ENCODE measurements around the gene PEX10. TPM values are rescaled to one million over a fixed set of nuclear protein-coding genes. Genes with fewer than 3 reads are reported as not detected.

PEX10 gene
- total and polyA plus RNA-seq, 2 of the 8 experiments (the other 6 are each of a cell fraction or from before 2014, with no cell fraction given): 24.3 to 26.9 TPM

- H2AK5ac ChIP-seq (ENCODE audit: low read depth, low read length): no peak overlapping the region
- H3K23me2 ChIP-seq (ENCODE audit: low read depth, low read length): no peaks in the 10 kb centered on the region
- H2BK5ac ChIP-seq (ENCODE audit: low read depth, low read length): no peak overlapping the region
- no peak overlapping the region for H2BK12ac ChIP-seq (ENCODE audit: low read depth, low read length)
- no peak overlapping the region for H3K9ac ChIP-seq (replicated peaks in 1 of 4; ENCODE audit: extremely low read depth in 1 of 4, low read depth in 3 of 4, low read length in 3 of 4)
- no peak overlapping the region for H2BK120ac ChIP-seq (replicated peaks; ENCODE audit: low read depth, low read length)
- no peak overlapping the region for H3K56ac ChIP-seq (replicated peaks; ENCODE audit: insufficient read length, low read depth, low read length)
- peaks cover 0 to 1% of the 10 kb centered on the region in 2 experiments for H4K20me1 ChIP-seq (replicated peaks in 1 of 2; ENCODE audit: control insufficient read depth in 1 of 2, insufficient read depth in 2 of 2, low read length in 2 of 2)
- POLR2A ChIA-PET (ENCODE audit: partially characterized antibody): no interaction called here
- no peak overlapping the region for H3K14ac ChIP-seq (ENCODE audit: insufficient read length)
- peaks cover 11 to 27% of the 10 kb centered on the region in 2 experiments; a peak in 3 of 4 replicates for H3K9me3 ChIP-seq (ENCODE audit: insufficient read depth in 2 of 2, low read depth in 1 of 2, low read length in 1 of 2)
- H3K4me2 ChIP-seq (ENCODE audit: insufficient read depth in 1 of 2, low read depth in 2 of 2, low read length in 2 of 2): no peak overlapping the region
- no peaks in the 10 kb centered on the region for H3K79me2 ChIP-seq (ENCODE audit: control insufficient read depth in 1 of 2, insufficient read depth in 2 of 2, low read length in 2 of 2)
- CTCF ChIA-PET (ENCODE audit: partially characterized antibody): interaction anchor here (0.6 kb wide), 1 partner anchor 32 kb away, joined by 3 read pairs; no protein-coding TSS in a partner anchor
- H4K91ac ChIP-seq (replicated peaks; ENCODE audit: insufficient read length, low read length): no peak overlapping the region
- H3K27ac ChIP-seq (ENCODE audit: low read depth, low read length): no peak overlapping the region
- H3K23ac ChIP-seq (ENCODE audit: insufficient read length): no peak overlapping the region
- no peak overlapping the region for H3K4ac ChIP-seq (replicated peaks; ENCODE audit: insufficient read length, low read depth, low read length)
- no peak overlapping the region for H4K8ac ChIP-seq (ENCODE audit: extremely low read depth, insufficient read depth, low read length)
- FAIRE-seq: no peak
- WGBS, 2 experiments (ENCODE audit: extremely low coverage in 1 of 2, insufficient coverage in 1 of 2, insufficient read length in 1 of 2, insufficient replicate concordance in 2 of 2, low coverage in 1 of 2, low lambda C conversion rate in 2 of 2, missing lambda C conversion rate in 1 of 2): 90% methylated on average over 10 of the region's 10 CpGs; no CpG with 5 or more reads in 1 of the 2 experiments
- H3K4me3 ChIP-seq (ENCODE audit: extremely low read depth in 1 of 4, insufficient read depth in 2 of 4, low read depth in 3 of 4, low read length in 4 of 4): no peak overlapping the region
- no peak overlapping the region for H2BK15ac ChIP-seq (ENCODE audit: low read length)
- H2BK20ac ChIP-seq (ENCODE audit: low read length): no peak overlapping the region
- no peak for TF ChIP-seq RXRA (IDR thresholded peaks at IDR 0.05; ENCODE audit: insufficient read depth, low read depth, low read length)
- TF ChIP-seq HDAC2 (IDR thresholded peaks at IDR 0.05; ENCODE audit: borderline replicate concordance in 1 of 2, low read depth in 2 of 2, low read length in 2 of 2): no peak
- TF ChIP-seq USF2 (IDR thresholded peaks at IDR 0.05; ENCODE audit: low read length): no peak
- TF ChIP-seq ATF3 (IDR thresholded peaks at IDR 0.05; ENCODE audit: insufficient read depth, low read depth, low read length): no peak
- no peak for TF ChIP-seq SAP30 (IDR thresholded peaks at IDR 0.05; ENCODE audit: insufficient read depth, insufficient replicate concordance, low read length)
- TF ChIP-seq TEAD4 (IDR thresholded peaks at IDR 0.05; ENCODE audit: low read depth, low read length): no peak
- no peak for TF ChIP-seq HDAC6 (IDR thresholded peaks at IDR 0.05; ENCODE audit: low read depth, low read length)
- TF ChIP-seq CHD2 (IDR thresholded peaks at IDR 0.05; ENCODE audit: low read length): no peak
- TF ChIP-seq RBBP5 (IDR thresholded peaks at IDR 0.05; ENCODE audit: borderline replicate concordance, low read depth, low read length): no peak
- no peak for TF ChIP-seq CBX8 (IDR thresholded peaks at IDR 0.05; ENCODE audit: borderline replicate concordance, low read depth, low read length)
- no peaks in the 10 kb centered on the region for H3K4me1 ChIP-seq (replicated peaks in 1 of 4; ENCODE audit: control insufficient read depth in 3 of 4, insufficient read depth in 4 of 4, low read length in 3 of 4)
- DNase-seq (ENCODE audit: low read depth in 1 of 2, low spot score in 2 of 2): no peak
- 0 out of 7 replicates have a peak, but pooled peaks cover 0 to 2% (median 0%) of the 10 kb centered on the region in 4 experiments for H3K27me3 ChIP-seq (replicated peaks in 1 of 4; ENCODE audit: control insufficient read depth in 3 of 4, extremely low read depth in 1 of 4, insufficient read depth in 3 of 4, low read length in 3 of 4)
- H2AFZ ChIP-seq (ENCODE audit: low read length): no peak overlapping the region
- H3K79me1 ChIP-seq (ENCODE audit: low read depth, low read length): no peaks in the 10 kb centered on the region
- no peaks in the 10 kb centered on the region for H3K36me3 ChIP-seq (ENCODE audit: control insufficient read depth in 2 of 4, insufficient read depth in 4 of 4, low read length in 3 of 4)
- H3K18ac ChIP-seq (ENCODE audit: extremely low read depth, low read length): no peak overlapping the region
- H4K5ac ChIP-seq (ENCODE audit: insufficient read length, low read depth, low read length): no peak overlapping the region
These were observed 15.6 kb upstream of the PEX10 start for GRCh38 chr1:2427976-2428375.

Measured in H1 (cell line).